K562 (cell line): ENCODE data around the gene SLC40A1.

Experiments used
- CREB5 ChIP-seq: fragments of 250-450 bp; sonication (Bioruptor Pico); IDR thresholded peaks from 2 replicates; pipeline ENCODE4 v1.5.0; 2020; ENCODE audit warnings: mild to moderate bottlenecking
- CTCF ChIP-seq, 3 experiments: IDR thresholded peaks in 2 of 3; conservative IDR thresholded peaks in 1 of 3; 2 replicates each; pipeline ENCODE4 v1.5.1; 2011 to 2012; ENCODE audit warnings: low read length in 3 of 3, mild to moderate bottlenecking in 3 of 3, control low read depth in 2 of 3, improper control_type of control experiment in 1 of 3, inconsistent platforms in 1 of 3, low read depth in 1 of 3, mixed read lengths in 1 of 3, moderate library complexity in 1 of 3; ENCODE audit not compliant: insufficient read depth in 2 of 3
- HSF4 ChIP-seq: fragments of 250-450 bp; sonication (Bioruptor Pico); IDR thresholded peaks from 2 replicates; pipeline ENCODE4 v2.1.2; 2022; ENCODE audit warnings: mild to moderate bottlenecking, moderate library complexity, borderline replicate concordance
- SMC3 ChIP-seq: conservative IDR thresholded peaks from 2 replicates; pipeline ENCODE4 v1.6.1; 2011; ENCODE audit warnings: low read depth, low read length, improper control_type of control experiment; ENCODE audit not compliant: insufficient read depth

DNA sequence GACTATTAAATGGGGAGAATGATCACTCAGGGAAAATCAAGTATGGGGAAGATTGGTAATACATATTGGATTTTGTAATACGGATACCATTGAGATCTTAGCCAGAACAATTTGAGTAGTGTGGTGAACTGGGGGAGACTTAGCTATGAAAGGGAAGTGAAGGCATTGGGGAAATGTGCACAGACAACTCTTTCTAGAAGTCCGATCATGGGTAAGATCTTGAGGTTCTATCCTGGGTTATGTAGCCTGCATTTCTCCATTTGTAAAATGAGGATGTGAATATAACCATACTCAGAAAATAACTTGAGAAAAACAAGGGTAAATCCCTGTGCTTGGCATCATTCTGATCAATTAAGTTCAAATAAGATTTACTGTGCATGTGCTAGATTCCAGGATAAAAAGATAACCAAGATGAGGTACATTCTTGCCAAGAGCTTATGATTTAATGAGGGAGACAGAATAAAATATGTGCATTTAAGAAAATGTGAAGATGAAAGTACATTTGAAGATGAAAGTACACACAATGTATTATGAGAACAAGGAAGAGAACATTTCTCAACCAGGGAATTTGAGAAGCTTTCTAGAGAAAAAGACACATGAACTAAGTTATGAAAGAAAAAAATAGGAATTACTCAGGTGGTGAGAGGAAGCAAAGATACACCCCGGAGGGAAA lies 49.5 kb downstream of the SLC40A1 start:
- TF ChIP-seq HSF4 (no peak), CTCF (IDR thresholded peaks at IDR 0.05 in 2 of 3, conservative IDR thresholded peaks at IDR 0.05 in 1 of 3; ENCODE audit: insufficient read depth in 2 of 3, low read depth in 1 of 3, low read length in 3 of 3) (no peak), CREB5 (CRISPR knock-in tag) (no peak), SMC3 (no peak)
